Endothelial cell of umbilical vein (primary cell): Measurements from ENCODE around the gene RHD. TPM values are rescaled to one million over a fixed set of nuclear protein-coding genes. Genes with fewer than 3 reads are reported as not detected.
A peak's percentile ranks its signal among the peaks of the same experiment; 100 is the strongest.
"Not testable (repeated sequence)": the region's sequence is repeated elsewhere in the genome, so short reads cannot be mapped to it uniquely, and the experiment has no call there.

Experiments
- BruUV-seq: library from RNA; stranded (reverse); fragments of 400-500 nt; replicated peaks from 2 replicates; lab custom pipeline; 2021; lab: Mats Ljungman, UMichigan
- CTCF ChIA-PET: fragments of 300-600, 350-600 bp; sonication (Branson Sonifier 250); formaldehyde crosslinking; loops from one replicate; lab custom pipeline; 2021; ENCODE audit warnings: antibody characterized with exemption, inconsistent platforms; lab: Charles Lee
- POLR2A ChIA-PET: fragments of 300-600, 350-600 bp; sonication (Branson Sonifier 250); formaldehyde crosslinking; loops from one replicate; lab custom pipeline; 2021; ENCODE audit warnings: antibody characterized with exemption, inconsistent platforms; lab: Charles Lee
- DNase-seq: peaks from one replicate; pipeline ENCODE4 v3.0.0-alpha.2; 2011; ENCODE audit warnings: low read depth, low spot score
- FAIRE-seq: peaks from 2 replicates; lab custom pipeline; 2011; peaks lifted over from hg19 to GRCh38; lab: Jason Lieb, UNC
- H2AFZ ChIP-seq: 2 replicates; pipeline ENCODE4 v1.6.0; 2012; ENCODE audit warnings: low read depth, low read length, control low read depth, inconsistent platforms
- H3K27ac ChIP-seq: 2 replicates; pipeline ENCODE4 v1.5.1; 2011; ENCODE audit warnings: low read depth, mild to moderate bottlenecking, control low read depth, low read length, moderate library complexity; ENCODE audit not compliant: insufficient read depth
- H3K27me3 ChIP-seq, 2 experiments: 2 replicates each; pipeline versions ENCODE4 v1.6.0 to v1.6.1; 2011; ENCODE audit warnings: low read length in 2 of 2, mixed read lengths in 1 of 2; ENCODE audit not compliant: control insufficient read depth in 2 of 2, insufficient read depth in 2 of 2
- H3K36me3 ChIP-seq, 2 experiments: 2 replicates in 1 of 2; 3 replicates in 1 of 2; pipeline ENCODE4 v1.5.1; 2011; ENCODE audit warnings: low read length in 2 of 2, mild to moderate bottlenecking in 1 of 2, moderate library complexity in 1 of 2; ENCODE audit not compliant: control insufficient read depth in 2 of 2, insufficient read depth in 2 of 2; ENCODE audit errors: extremely low read depth in 1 of 2
- H3K4me1 ChIP-seq: 3 replicates; pipeline ENCODE4 v1.5.1; 2011; ENCODE audit warnings: mild to moderate bottlenecking, low read length; ENCODE audit not compliant: control insufficient read depth, insufficient read depth; ENCODE audit errors: extremely low read depth
- H3K4me2 ChIP-seq: 2 replicates; pipeline ENCODE4 v1.6.1; 2011; ENCODE audit warnings: low read length, control low read depth, mixed read lengths; ENCODE audit not compliant: insufficient read depth
- H3K4me3 ChIP-seq, 3 experiments: fragments of 200-600 bp in 1 of 3; sonication (generic), shearing (Covaris generic) in 1 of 3; replicated peaks in 1 of 3; 2 replicates each; pipeline ENCODE4 v1.5.1; 2011 to 2016; ENCODE audit warnings: control low read depth in 3 of 3, low read length in 3 of 3, mild to moderate bottlenecking in 2 of 3, inconsistent platforms in 1 of 3, low read depth in 1 of 3, moderate library complexity in 1 of 3; ENCODE audit not compliant: insufficient read depth in 1 of 3
- H3K79me2 ChIP-seq: 2 replicates; pipeline ENCODE4 v1.6.0; 2012; ENCODE audit warnings: low read length, inconsistent platforms; ENCODE audit not compliant: control insufficient read depth, insufficient read depth
- H3K9ac ChIP-seq: replicated peaks from 2 replicates; pipeline ENCODE3; 2011; ENCODE audit warnings: low read length, control low read depth; ENCODE audit not compliant: insufficient read depth; ENCODE audit errors: extremely low read depth
- H3K9me1 ChIP-seq: replicated peaks from 3 replicates; pipeline ENCODE4 v1.6.0; 2011; ENCODE audit warnings: mild to moderate bottlenecking, low read length; ENCODE audit not compliant: control insufficient read depth, insufficient read depth; ENCODE audit errors: extremely low read depth
- H3K9me3 ChIP-seq: replicated peaks from 2 replicates; pipeline ENCODE4 v1.5.1; 2012; ENCODE audit warnings: low read length, inconsistent platforms; ENCODE audit not compliant: control insufficient read depth, insufficient read depth
- H4K20me1 ChIP-seq: replicated peaks from 2 replicates; pipeline ENCODE3; 2011; ENCODE audit warnings: mild to moderate bottlenecking, low read length; ENCODE audit not compliant: control insufficient read depth, insufficient read depth; ENCODE audit errors: extremely low read depth
- dilution Hi-C: fragments of 300-500 bp; cut with MboI; formaldehyde crosslinking; loops from one replicate; pipeline ENCODE4 v1.15.0; 2019; ENCODE audit warnings: low sequenced_read_pairs; ENCODE audit not compliant: extremely low pct_ligation_motif_present
- intact Hi-C: fragments of 100-400 bp; cut with micrococcal nuclease; formaldehyde crosslinking; loops from one replicate; pipeline ENCODE4 v1.10.0; 2022
- polyA plus RNA-seq, 4 experiments: library from polyadenylated mRNA; depleted of rRNA in 3 of 4; stranded (reverse) in 3 of 4; unstranded in 1 of 4; fragments of >200 nt; gene quantifications; 2 replicates each; pipeline versions ENCODE4 v1.2.1 to v1.2.3, GENCODE V29; 2011 to 2012; ENCODE audit warnings: missing spikeins in 1 of 4
- total RNA-seq: library from RNA; stranded (reverse); gene quantifications from 2 replicates; pipeline ENCODE4 v1.2.3, GENCODE V29; 2021

RHD gene
- total and polyA plus RNA-seq, 2 donors (not counting 3 experiments of a cell fraction or from before 2014, with no cell fraction given), result not detected

DNA sequence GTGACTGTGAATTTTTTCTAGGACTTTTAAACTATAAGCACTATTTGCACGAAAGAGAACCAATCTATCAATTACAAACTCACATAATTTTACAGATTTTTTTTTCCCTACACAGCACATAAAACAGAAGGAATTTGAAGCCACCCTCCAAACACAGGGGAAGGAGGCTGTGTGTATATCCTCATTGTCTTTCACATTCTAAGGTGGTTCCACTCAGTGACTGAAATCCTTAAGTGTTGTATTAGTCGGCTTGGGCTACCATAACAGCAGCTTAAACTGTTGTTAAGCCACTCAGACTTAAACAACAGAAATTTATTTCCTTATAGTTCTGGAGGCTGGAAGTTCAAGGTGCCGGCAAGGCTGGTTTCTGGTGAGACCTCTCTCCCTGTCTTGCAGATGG lies 12.0 kb upstream of the RHD start:
- CTCF ChIA-PET, dilution Hi-C loops, H3K9me3 ChIP-seq, DNase-seq, H3K9ac ChIP-seq, H3K36me3 ChIP-seq, H3K4me1 ChIP-seq, H2AFZ ChIP-seq, H3K27me3 ChIP-seq, H3K4me3 ChIP-seq, H3K9me1 ChIP-seq, H4K20me1 ChIP-seq, BruUV-seq, FAIRE-seq, H3K4me2 ChIP-seq, H3K79me2 ChIP-seq: not testable (repeated sequence)
- peak overlapping the region; percentile 22 for H3K27ac ChIP-seq
- intact Hi-C loops, result loop anchor here (2.0 to 5.0 kb wide), 2 partner anchors 78 to 262 kb away; partner anchors contain the start of gene TMEM50A
- POLR2A ChIA-PET, result interaction anchor here (0.7 kb wide), 1 partner anchor 64 kb away, joined by 3 read pairs; no protein-coding TSS in a partner anchor

DNA sequence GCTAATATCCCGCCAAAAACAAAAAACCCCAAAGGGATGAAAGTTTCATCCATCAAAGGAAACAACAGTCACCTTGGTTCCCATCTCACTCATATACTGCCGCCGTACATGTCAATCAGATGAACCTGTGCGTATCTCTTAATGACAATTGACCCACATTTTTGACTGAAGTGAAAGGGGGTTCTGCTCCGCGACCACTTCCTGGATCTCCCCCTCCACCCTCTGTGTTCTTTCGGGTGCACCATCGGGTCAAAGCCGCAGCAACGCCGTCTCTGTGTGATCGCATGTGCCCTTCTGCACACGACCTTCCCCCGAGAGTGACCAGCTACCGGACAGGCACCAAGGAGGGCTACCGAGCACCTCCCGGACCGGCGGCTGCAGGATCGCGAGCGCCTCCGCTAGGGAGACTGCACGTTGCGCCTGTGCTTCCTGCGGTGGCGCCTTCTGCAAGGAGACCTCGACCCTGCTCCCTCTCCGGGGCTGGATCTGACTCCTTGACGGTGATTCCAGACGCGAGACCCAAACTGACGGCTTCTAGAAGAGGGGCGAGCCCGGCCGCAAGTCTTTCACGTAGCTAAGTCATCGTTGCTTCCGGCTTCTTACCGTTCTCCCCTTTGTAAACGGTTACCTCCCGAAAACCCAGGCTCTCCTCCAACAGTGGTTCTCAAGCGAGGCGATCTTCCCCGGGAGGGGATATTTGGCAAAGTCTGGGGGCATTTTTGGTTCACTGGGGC lies 5.6 kb upstream of the RHD start:
- DNase-seq, H3K79me2 ChIP-seq, H3K27ac ChIP-seq, POLR2A ChIA-PET, H3K9me1 ChIP-seq, H3K4me1 ChIP-seq, H3K36me3 ChIP-seq, BruUV-seq, H4K20me1 ChIP-seq, intact Hi-C loops, H3K27me3 ChIP-seq, H3K9me3 ChIP-seq, dilution Hi-C loops, CTCF ChIA-PET, FAIRE-seq: not testable (repeated sequence)
- H3K4me2 ChIP-seq, result peak overlapping the region; percentile 75
- H3K4me3 ChIP-seq, result peak overlapping the region; percentile 27 to 73 (median 42)
- H3K9ac ChIP-seq, result peak overlapping the region; percentile 16
- peak overlapping the region; percentile 64 for H2AFZ ChIP-seq

DNA sequence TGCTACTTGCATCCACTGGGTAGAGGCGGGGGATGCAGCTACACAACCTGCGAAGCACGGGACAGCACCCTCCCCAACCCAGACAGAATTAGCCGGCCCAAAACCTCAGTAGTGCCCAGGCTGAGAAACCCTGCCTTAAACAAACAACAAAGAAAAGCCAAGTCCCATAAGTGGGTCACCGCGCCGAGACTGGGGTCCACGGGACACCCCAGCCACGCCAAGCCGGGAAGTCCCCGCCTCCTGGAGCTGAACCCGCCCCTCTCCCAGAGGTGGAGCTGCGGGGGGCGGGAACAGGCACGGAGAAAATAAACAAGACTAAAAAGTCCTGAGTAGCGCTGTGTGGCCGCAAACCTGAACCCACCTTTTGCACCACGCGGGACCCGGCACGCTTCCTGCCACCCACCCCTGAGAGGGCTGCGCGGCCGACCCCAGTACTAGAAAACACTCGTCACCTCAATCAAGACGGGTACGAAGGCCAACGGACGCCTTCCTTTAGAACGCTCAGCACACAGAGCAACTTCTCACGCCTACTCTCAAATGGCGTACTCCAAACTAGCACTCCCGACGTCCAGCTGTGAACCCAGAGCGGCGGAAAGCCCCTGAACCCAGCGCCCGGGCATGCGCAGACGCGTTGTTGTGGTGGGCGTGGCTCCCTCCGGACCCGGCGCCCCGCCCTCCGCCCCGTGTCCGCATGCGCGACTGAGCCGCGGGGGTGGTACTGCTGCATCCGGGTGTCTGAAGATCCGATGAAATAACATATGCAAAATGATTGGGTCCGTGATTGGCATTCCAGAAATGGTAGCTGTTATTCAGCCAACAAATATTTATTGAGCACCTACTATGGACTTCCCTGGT lies 4.8 kb upstream of the RHD start:
- H3K4me2 ChIP-seq, result peak overlapping the region; percentile 86
- H3K27ac ChIP-seq, result peak overlapping the region; percentile 65
- H4K20me1 ChIP-seq, H3K9ac ChIP-seq, dilution Hi-C loops, H3K4me1 ChIP-seq, POLR2A ChIA-PET, H3K9me1 ChIP-seq, H3K36me3 ChIP-seq, CTCF ChIA-PET, H3K79me2 ChIP-seq, H3K27me3 ChIP-seq, H3K9me3 ChIP-seq, intact Hi-C loops: not testable (repeated sequence)
- H3K4me3 ChIP-seq, result peak overlapping the region; percentile 27 to 56 (median 50)
- FAIRE-seq (peak; percentile 99), DNase-seq (peak; percentile 73)
- TSS peak; percentile 67 for BruUV-seq
- peak overlapping the region; percentile 91 for H2AFZ ChIP-seq
